ENCODE results near the gene PRKAG2. TPM values are rescaled to one million over a fixed set of nuclear protein-coding genes. Genes with fewer than 3 reads are reported as not detected.
A peak's percentile ranks its signal among the peaks of the same experiment; 100 is the strongest.

Gene PRKAG2
- total and polyA plus RNA-seq, 2 of the 8 experiments (the other 6 are each of a cell fraction or from before 2014, with no cell fraction given), result 7.5 to 18.1 TPM

DNA sequence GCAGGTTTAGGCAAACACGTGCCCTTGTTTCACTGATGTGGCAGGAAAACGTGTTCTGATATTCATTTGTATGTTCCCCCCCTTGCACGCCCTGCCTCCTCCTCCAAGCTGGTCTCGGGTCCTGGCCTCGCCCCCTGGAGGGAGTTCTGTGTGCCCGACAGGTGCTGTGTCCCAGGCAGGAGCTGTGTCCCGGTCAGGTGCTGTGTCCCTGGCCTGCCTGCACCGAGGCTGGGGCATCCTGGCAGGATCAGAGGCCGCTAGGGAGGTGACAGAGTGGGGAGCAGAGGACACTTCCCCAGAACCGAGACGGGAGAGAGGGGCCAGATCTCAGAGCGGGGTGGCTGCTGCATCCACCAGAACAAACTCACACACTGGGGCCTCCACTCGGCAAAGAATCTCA is 45.3 kb downstream of the PRKAG2 start:
- no peak overlapping the region for H2AFZ ChIP-seq (ENCODE audit: low read length)
- H3K14ac ChIP-seq (ENCODE audit: insufficient read length), result no peak overlapping the region
- 0 out of 2 replicates have a peak overlapping the region, but pooled peaks have one; percentile 48 for H2BK20ac ChIP-seq (ENCODE audit: low read length)
- WGBS, 2 experiments (ENCODE audit: extremely low coverage in 1 of 2, insufficient coverage in 1 of 2, insufficient read length in 1 of 2, insufficient replicate concordance in 2 of 2, low coverage in 1 of 2, low lambda C conversion rate in 2 of 2, missing lambda C conversion rate in 1 of 2), result 91% methylated on average over 8 of the region's 13 CpGs; no CpG with 5 or more reads in 1 of the 2 experiments
- no peak overlapping the region for H2AK5ac ChIP-seq (ENCODE audit: low read depth, low read length)
- FAIRE-seq (no peak), DNase-seq (ENCODE audit: low read depth in 1 of 2, low spot score in 2 of 2) (no peak)
- no peak overlapping the region for H3K56ac ChIP-seq (replicated peaks; ENCODE audit: insufficient read length, low read depth, low read length)
- no peak overlapping the region for H2BK15ac ChIP-seq (ENCODE audit: low read length)
- no peak overlapping the region for H4K8ac ChIP-seq (ENCODE audit: extremely low read depth, insufficient read depth, low read length)
- no peaks in the 10 kb centered on the region for H4K20me1 ChIP-seq (replicated peaks in 1 of 2; ENCODE audit: control insufficient read depth in 1 of 2, insufficient read depth in 2 of 2, low read length in 2 of 2)
- H3K9ac ChIP-seq (replicated peaks in 1 of 4; ENCODE audit: extremely low read depth in 1 of 4, low read depth in 3 of 4, low read length in 3 of 4), result no peak overlapping the region
- no peak overlapping the region for H2BK5ac ChIP-seq (ENCODE audit: low read depth, low read length)
- no peak overlapping the region for H2BK12ac ChIP-seq (ENCODE audit: low read depth, low read length)
- H3K18ac ChIP-seq (ENCODE audit: extremely low read depth, low read length), result no peak overlapping the region
- H3K4me1 ChIP-seq (replicated peaks in 1 of 4; ENCODE audit: control insufficient read depth in 3 of 4, insufficient read depth in 4 of 4, low read length in 3 of 4), result peaks cover 0 to 6% (median 0%) of the 10 kb centered on the region in 4 experiments; a peak in 1 of 7 replicates
- H3K23ac ChIP-seq (ENCODE audit: insufficient read length), result no peak overlapping the region
- no peak overlapping the region for H3K4me2 ChIP-seq (ENCODE audit: insufficient read depth in 1 of 2, low read depth in 2 of 2, low read length in 2 of 2)
- H3K23me2 ChIP-seq (ENCODE audit: low read depth, low read length), result no peaks in the 10 kb centered on the region
- ChIA-PET POLR2A (ENCODE audit: partially characterized antibody) (no interaction called here), CTCF (ENCODE audit: partially characterized antibody) (interaction anchor here (0.6 kb wide), 1 partner anchor 1059 kb away, joined by 3 read pairs; no protein-coding TSS in a partner anchor)
- no peaks in the 10 kb centered on the region for H3K27me3 ChIP-seq (replicated peaks in 1 of 4; ENCODE audit: control insufficient read depth in 3 of 4, extremely low read depth in 1 of 4, insufficient read depth in 3 of 4, low read length in 3 of 4)
- H3K27ac ChIP-seq (ENCODE audit: low read depth, low read length), result no peak overlapping the region
- no peaks in the 10 kb centered on the region for H3K36me3 ChIP-seq (ENCODE audit: control insufficient read depth in 2 of 4, insufficient read depth in 4 of 4, low read length in 3 of 4)
- H3K9me3 ChIP-seq (ENCODE audit: insufficient read depth in 2 of 2, low read depth in 1 of 2, low read length in 1 of 2), result no peaks in the 10 kb centered on the region
- no peak overlapping the region for H4K91ac ChIP-seq (replicated peaks; ENCODE audit: insufficient read length, low read length)
- H3K79me1 ChIP-seq (ENCODE audit: low read depth, low read length), result no peaks in the 10 kb centered on the region
- H4K5ac ChIP-seq (ENCODE audit: insufficient read length, low read depth, low read length), result no peak overlapping the region
- no peak overlapping the region for H2BK120ac ChIP-seq (replicated peaks; ENCODE audit: low read depth, low read length)
- H3K79me2 ChIP-seq (ENCODE audit: control insufficient read depth in 1 of 2, insufficient read depth in 2 of 2, low read length in 2 of 2), result no peaks in the 10 kb centered on the region
- no peak overlapping the region for H3K4me3 ChIP-seq (ENCODE audit: extremely low read depth in 1 of 4, insufficient read depth in 2 of 4, low read depth in 3 of 4, low read length in 4 of 4)
- no peak overlapping the region for H3K4ac ChIP-seq (replicated peaks; ENCODE audit: insufficient read length, low read depth, low read length)
- TF ChIP-seq, protein P1, sequence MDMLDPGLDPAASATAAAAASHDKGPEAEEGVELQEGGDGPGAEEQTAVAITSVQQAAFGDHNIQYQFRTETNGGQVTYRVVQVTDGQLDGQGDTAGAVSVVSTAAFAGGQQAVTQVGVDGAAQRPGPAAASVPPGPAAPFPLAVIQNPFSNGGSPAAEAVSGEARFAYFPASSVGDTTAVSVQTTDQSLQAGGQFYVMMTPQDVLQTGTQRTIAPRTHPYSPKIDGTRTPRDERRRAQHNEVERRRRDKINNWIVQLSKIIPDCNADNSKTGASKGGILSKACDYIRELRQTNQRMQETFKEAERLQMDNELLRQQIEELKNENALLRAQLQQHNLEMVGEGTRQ (IDR thresholded peaks at IDR 0.05; ENCODE audit: low read length), result no peak
- TF ChIP-seq SP1 (IDR thresholded peaks at IDR 0.05; ENCODE audit: low read depth, low read length) (no peak), TAF1 (IDR thresholded peaks at IDR 0.05; ENCODE audit: low read depth, low read length) (no peak), JUN (IDR thresholded peaks at IDR 0.05; ENCODE audit: low read depth, low read length) (no peak), TEAD4 (IDR thresholded peaks at IDR 0.05; ENCODE audit: low read depth, low read length) (no peak), BRCA1 (IDR thresholded peaks at IDR 0.05; ENCODE audit: low read depth, low read length) (no peak), SP2 (IDR thresholded peaks at IDR 0.05; ENCODE audit: low read length) (no peak), SUZ12 (IDR thresholded peaks at IDR 0.05; ENCODE audit: low read length) (no peak), ZNF274 (IDR thresholded peaks at IDR 0.05; ENCODE audit: borderline replicate concordance, extremely low read depth, low read length) (no peak), SIX5 (IDR thresholded peaks at IDR 0.05; ENCODE audit: low read depth, low read length) (no peak), TCF12 (IDR thresholded peaks at IDR 0.05; ENCODE audit: low read depth, low read length) (no peak), JUND (IDR thresholded peaks at IDR 0.05; ENCODE audit: low read length) (no peak), CHD2 (IDR thresholded peaks at IDR 0.05; ENCODE audit: low read length) (no peak)

Data from H1 (cell line).